CD4-positive, alpha-beta memory T cell (primary cell): ENCODE results near the gene ANKRD13D. TPM values are rescaled to one million over a fixed set of nuclear protein-coding genes. Genes with fewer than 3 reads are reported as not detected.
"Not testable (repeated sequence)": the region's sequence is repeated elsewhere in the genome, so short reads cannot be mapped to it uniquely, and the experiment has no call there.

ENCODE experiments used
- CTCF ChIA-PET: fragments of 350-600 bp; sonication (Branson Sonifier 250); formaldehyde crosslinking; loops from one replicate; lab custom pipeline; 2021; ENCODE audit warnings: inconsistent platforms; ENCODE audit not compliant: partially characterized antibody; lab: Charles Lee
- POLR2A ChIA-PET: fragments of 350-600 bp; sonication (Branson Sonifier 250); formaldehyde crosslinking; loops from one replicate; lab custom pipeline; 2021; ENCODE audit not compliant: partially characterized antibody; lab: Charles Lee
- DNase-seq, 5 donors: peaks; one replicate each; pipeline versions ENCODE4 v3.0.0 to v3.0.0-alpha.2; 2020 to 2022; ENCODE audit warnings: mixed read lengths in 1 of 5
- H3K27ac ChIP-seq: one replicate; pipeline ENCODE4 v1.7.0; 2013; ENCODE audit warnings: low read depth, low read length
- H3K27me3 ChIP-seq: 2 replicates; pipeline ENCODE4 v1.7.0; 2013; ENCODE audit warnings: mild to moderate bottlenecking, low read length, moderate library complexity; ENCODE audit not compliant: insufficient read depth
- H3K36me3 ChIP-seq: 2 replicates; pipeline ENCODE4 v1.7.0; 2013; ENCODE audit warnings: mild to moderate bottlenecking, low read length, moderate library complexity; ENCODE audit not compliant: insufficient read depth
- H3K4me1 ChIP-seq: 2 replicates; pipeline ENCODE4 v1.7.0; 2013; ENCODE audit warnings: mild to moderate bottlenecking, low read length, moderate library complexity; ENCODE audit not compliant: insufficient read depth
- H3K4me3 ChIP-seq, 2 donors: one replicate each; pipeline ENCODE4 v1.7.0; 2013; ENCODE audit warnings: low read length in 2 of 2, mild to moderate bottlenecking in 1 of 2
- H3K9me3 ChIP-seq, 2 donors: one replicate each; pipeline ENCODE4 v1.7.0; 2013; ENCODE audit warnings: low read length in 2 of 2, control low read depth in 1 of 2; ENCODE audit not compliant: control insufficient read depth in 1 of 2
- H3K27ac Mint-ChIP-seq, 7 donors: one replicate each; pipeline ENCODE4 v1.8.0; 2020 to 2021; ENCODE audit warnings: mixed read lengths in 7 of 7, mild to moderate bottlenecking in 6 of 7, inconsistent platforms in 3 of 7, moderate library complexity in 3 of 7
- H3K27me3 Mint-ChIP-seq, 2 donors: one replicate each; pipeline ENCODE4 v1.8.0; 2020 to 2021; ENCODE audit warnings: mixed read lengths in 2 of 2
- H3K36me3 Mint-ChIP-seq, 2 donors: one replicate each; pipeline ENCODE4 v1.8.0; 2020 to 2021; ENCODE audit warnings: mixed read lengths in 2 of 2, inconsistent platforms in 1 of 2, mild to moderate bottlenecking in 1 of 2
- H3K4me1 Mint-ChIP-seq, 4 donors: one replicate each; pipeline ENCODE4 v1.8.0; 2020 to 2021; ENCODE audit warnings: mixed read lengths in 4 of 4, mild to moderate bottlenecking in 1 of 4
- H3K4me3 Mint-ChIP-seq, 8 donors: one replicate each; pipeline ENCODE4 v1.8.0; 2020 to 2021; ENCODE audit warnings: mixed read lengths in 8 of 8, mild to moderate bottlenecking in 7 of 8, moderate library complexity in 6 of 8, inconsistent platforms in 3 of 8
- H3K9me3 Mint-ChIP-seq, 8 donors: one replicate each; pipeline ENCODE4 v1.8.0; 2020 to 2021; ENCODE audit warnings: mixed read lengths in 8 of 8, mild to moderate bottlenecking in 5 of 8, inconsistent platforms in 3 of 8, moderate library complexity in 1 of 8
- intact Hi-C: fragments of 100-400 bp; cut with micrococcal nuclease; formaldehyde crosslinking; loops from one replicate; pipeline ENCODE4 v1.15.1; 2023
- polyA plus RNA-seq, 2 donors: library from polyadenylated mRNA; unstranded; fragments of 300-500 nt; fragmentation: Illumina TruSeq; gene quantifications; one replicate each; pipeline ENCODE4 v1.2.3, GENCODE V29; 2021
- total RNA-seq, 2 experiments: library from RNA; stranded (reverse); gene quantifications; one replicate each; pipeline ENCODE4 v1.2.3, GENCODE V29; 2021

ANKRD13D gene
- total and polyA plus RNA-seq, 4 experiments from 2014 or later, result 12.0 to 247 (median 138) TPM

GRCh38 chr11:67254798-67255197 lies 34.3 kb upstream of the ANKRD13D start:
- Histone ChIP-seq H3K27ac (no peak overlapping the region), H3K4me1 (peaks cover 15% of the 10 kb centered on the region), H3K27me3 (no peaks in the 10 kb centered on the region), H3K9me3 (no peaks in the 10 kb centered on the region), H3K4me3 (no peak overlapping the region), H3K36me3 (peaks cover 69% of the 10 kb centered on the region)
- intact Hi-C loops, result no loop called here
- no peaks in the 10 kb centered on the region for H3K27me3 Mint-ChIP-seq
- DNase-seq, result peak in 1 of 5 donors; percentile 20
- peaks cover 0 to 8% (median 0%) of the 10 kb centered on the region in 8 donors for H3K9me3 Mint-ChIP-seq
- ChIA-PET POLR2A (interaction anchor here (1.0 to 8.1 kb wide), 5 partner anchors 10 to 63 kb away, joined by 3 to 64 read pairs (median 9); no protein-coding TSS in a partner anchor), CTCF (interaction anchor here (2.2 kb wide), 1 partner anchor 8 kb away, joined by 24 read pairs; no protein-coding TSS in a partner anchor)
- H3K36me3 Mint-ChIP-seq, result peaks cover 56 to 81% of the 10 kb centered on the region in 2 donors
- peaks cover 10 to 40% (median 28%) of the 10 kb centered on the region in 4 donors for H3K4me1 Mint-ChIP-seq
- H3K4me3 Mint-ChIP-seq, result peak overlapping the region in 1 of 8 donors; percentile 46
- H3K27ac Mint-ChIP-seq, result peak overlapping the region in 4 of 7 donors; percentile 7 to 78 (median 49)

GRCh38 chr11:67255353-67255752 lies 33.8 kb upstream of the ANKRD13D start:
- Histone ChIP-seq H3K4me1 (peaks cover 13% of the 10 kb centered on the region), H3K4me3 (no peak overlapping the region), H3K27me3 (no peaks in the 10 kb centered on the region), H3K36me3 (peaks cover 63% of the 10 kb centered on the region), H3K27ac (no peak overlapping the region), H3K9me3 (no peaks in the 10 kb centered on the region)
- intact Hi-C loops, result no loop called here
- peaks cover 50 to 76% of the 10 kb centered on the region in 2 donors for H3K36me3 Mint-ChIP-seq
- peak in 1 of 5 donors; percentile 37 for DNase-seq
- peaks cover 0 to 8% (median 0%) of the 10 kb centered on the region in 8 donors for H3K9me3 Mint-ChIP-seq
- H3K4me1 Mint-ChIP-seq, result peaks cover 10 to 41% (median 25%) of the 10 kb centered on the region in 4 donors
- H3K27me3 Mint-ChIP-seq, result no peaks in the 10 kb centered on the region
- ChIA-PET POLR2A (interaction anchor here (3.1 to 8.1 kb wide), 2 partner anchors 12 to 15 kb away, joined by 14 to 64 read pairs; no protein-coding TSS in a partner anchor), CTCF (no interaction called here)
- H3K27ac Mint-ChIP-seq, result peak overlapping the region in 6 of 7 donors; percentile 43 to 82 (median 62)
- no peak overlapping the region for H3K4me3 Mint-ChIP-seq

GRCh38 chr11:67255864-67256263 lies 33.2 kb upstream of the ANKRD13D start:
- peaks cover 10 to 44% (median 25%) of the 10 kb centered on the region in 4 donors for H3K4me1 Mint-ChIP-seq
- intact Hi-C loops, result no loop called here
- CTCF ChIA-PET, result no interaction called here

GRCh38 chr11:67256477-67257135 lies 32.5 kb upstream of the ANKRD13D start:
- Histone ChIP-seq H3K27me3 (no peaks in the 10 kb centered on the region), H3K4me1 (peaks cover 6% of the 10 kb centered on the region), H3K9me3 (no peaks in the 10 kb centered on the region), H3K4me3 (no peak overlapping the region), H3K27ac (no peak overlapping the region), H3K36me3 (peaks cover 50% of the 10 kb centered on the region)
- intact Hi-C loops, result no loop called here
- H3K27ac Mint-ChIP-seq, result peak overlapping the region in 5 of 7 donors; percentile 15 to 67 (median 50)
- peaks cover 0 to 8% (median 0%) of the 10 kb centered on the region in 8 donors for H3K9me3 Mint-ChIP-seq
- no peak for DNase-seq
- POLR2A ChIA-PET, result interaction anchor here (0.7 to 8.1 kb wide), 3 partner anchors 16 to 91 kb away, joined by 3 to 64 read pairs (median 3); no protein-coding TSS in a partner anchor
- CTCF ChIA-PET, result no interaction called here
- H3K4me1 Mint-ChIP-seq, result peaks cover 10 to 43% (median 25%) of the 10 kb centered on the region in 4 donors
- H3K4me3 Mint-ChIP-seq, result no peak overlapping the region
- H3K36me3 Mint-ChIP-seq, result peaks cover 37 to 63% of the 10 kb centered on the region in 2 donors
- no peaks in the 10 kb centered on the region for H3K27me3 Mint-ChIP-seq

More at GRCh38 chr11:67255864-67256263, 33.2 kb upstream of the ANKRD13D start:
- Mint-ChIP-seq H3K27ac (peak overlapping the region in 3 of 7 donors; percentile 61 to 67 (median 62)), H3K9me3 (peaks cover 0 to 8% (median 0%) of the 10 kb centered on the region in 8 donors), H3K27me3 (no peaks in the 10 kb centered on the region), H3K4me3 (no peak overlapping the region), H3K36me3 (peaks cover 45 to 70% of the 10 kb centered on the region in 2 donors)
- Histone ChIP-seq H3K4me3 (no peak overlapping the region), H3K27ac (no peak overlapping the region), H3K4me1 (peaks cover 8% of the 10 kb centered on the region), H3K36me3 (peaks cover 58% of the 10 kb centered on the region), H3K27me3 (no peaks in the 10 kb centered on the region), H3K9me3 (no peaks in the 10 kb centered on the region)
- peak in 1 of 5 donors; percentile 19 for DNase-seq
- POLR2A ChIA-PET, result interaction anchor here (0.7 to 8.1 kb wide), 4 partner anchors 12 to 92 kb away, joined by 3 to 64 read pairs (median 8); no protein-coding TSS in a partner anchor

GRCh38 chr11:67260406-67260805 lies 28.7 kb upstream of the ANKRD13D start:
- peaks cover 0 to 6% (median 0%) of the 10 kb centered on the region in 8 donors for H3K9me3 Mint-ChIP-seq
- H3K4me3 ChIP-seq, result no peak overlapping the region
- no peak for DNase-seq
- peak overlapping the region in 2 of 8 donors; percentile 46 to 59 for H3K4me3 Mint-ChIP-seq
- peaks cover 0 to 5% of the 10 kb centered on the region in 2 donors for H3K27me3 Mint-ChIP-seq
- no peaks in the 10 kb centered on the region for H3K27me3 ChIP-seq
- H3K27ac Mint-ChIP-seq, result peak overlapping the region in 1 of 7 donors; percentile 68
- H3K36me3 ChIP-seq, result peaks cover 13% of the 10 kb centered on the region
- intact Hi-C loops, result no loop called here
- POLR2A ChIA-PET, result no interaction called here
- H3K4me1 ChIP-seq, result peaks cover 20% of the 10 kb centered on the region
- H3K4me1 Mint-ChIP-seq, result peaks cover 23 to 54% (median 26%) of the 10 kb centered on the region in 4 donors
- H3K9me3 ChIP-seq, result no peaks in the 10 kb centered on the region
- no peak overlapping the region for H3K27ac ChIP-seq
- CTCF ChIA-PET, result no interaction called here
- H3K36me3 Mint-ChIP-seq, result peaks cover 8 to 29% of the 10 kb centered on the region in 2 donors

- Mint-ChIP-seq H3K36me3 (peaks cover 3 to 25% of the 10 kb centered on the region in 2 donors), H3K4me1 (peaks cover 27 to 60% (median 31%) of the 10 kb centered on the region in 4 donors), H3K4me3 (peak overlapping the region; percentile 35 to 83 (median 54)), H3K27ac (peak overlapping the region in 1 of 7 donors; percentile 68)
- not testable (repeated sequence) for H3K27me3 Mint-ChIP-seq, H3K36me3 ChIP-seq, H3K4me3 ChIP-seq, H3K27me3 ChIP-seq, H3K9me3 Mint-ChIP-seq, H3K27ac ChIP-seq, H3K9me3 ChIP-seq
- peak in 1 of 5 donors; percentile 40 for DNase-seq
- intact Hi-C loops, result loop anchor here (1.0 kb wide), 1 partner anchor 125 kb away; no protein-coding TSS in a partner anchor
- H3K4me1 ChIP-seq, result peaks cover 26% of the 10 kb centered on the region
- CTCF ChIA-PET, result interaction anchor here (1.2 to 4.8 kb wide), 21 partner anchors 7 to 126 kb away, joined by 3 to 155 read pairs (median 7); partner anchors contain the start of genes ANKRD13D, POLD4 and SSH3
- POLR2A ChIA-PET, result interaction anchor here (1.3 to 13.0 kb wide), 8 partner anchors 8 to 54 kb away, joined by 3 to 358 read pairs (median 17); partner anchors contain the start of genes ANKRD13D and SSH3
These were observed 28.0 kb upstream of the ANKRD13D start for GRCh38 chr11:67260885-67261639.
